ENCODE results near the gene SEC24A.

DNA sequence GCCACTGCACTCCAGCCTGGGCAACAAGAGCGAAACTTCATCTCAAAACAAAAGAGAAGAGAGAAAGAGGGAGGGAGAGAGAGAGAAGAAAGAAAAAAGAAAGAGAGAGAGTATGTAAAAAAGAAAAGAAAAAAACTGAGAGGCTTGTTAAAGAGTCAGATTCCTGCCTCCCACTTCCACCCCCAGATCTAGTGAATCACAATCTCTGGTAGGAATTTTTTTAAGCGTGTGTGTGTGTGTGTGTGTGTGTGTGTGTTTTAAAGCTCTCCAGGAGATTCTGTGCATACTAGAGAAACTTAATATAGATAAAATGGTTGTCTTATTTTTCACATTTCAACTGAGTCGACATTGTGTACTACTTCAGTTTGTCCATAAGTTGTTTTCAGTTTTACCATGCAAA lies 48.0 kb upstream of the SEC24A start:
- TF ChIP-seq POLR2AphosphoS5 (IDR thresholded peaks at IDR 0.05): no peak
- TF ChIP-seq, protein P1, sequence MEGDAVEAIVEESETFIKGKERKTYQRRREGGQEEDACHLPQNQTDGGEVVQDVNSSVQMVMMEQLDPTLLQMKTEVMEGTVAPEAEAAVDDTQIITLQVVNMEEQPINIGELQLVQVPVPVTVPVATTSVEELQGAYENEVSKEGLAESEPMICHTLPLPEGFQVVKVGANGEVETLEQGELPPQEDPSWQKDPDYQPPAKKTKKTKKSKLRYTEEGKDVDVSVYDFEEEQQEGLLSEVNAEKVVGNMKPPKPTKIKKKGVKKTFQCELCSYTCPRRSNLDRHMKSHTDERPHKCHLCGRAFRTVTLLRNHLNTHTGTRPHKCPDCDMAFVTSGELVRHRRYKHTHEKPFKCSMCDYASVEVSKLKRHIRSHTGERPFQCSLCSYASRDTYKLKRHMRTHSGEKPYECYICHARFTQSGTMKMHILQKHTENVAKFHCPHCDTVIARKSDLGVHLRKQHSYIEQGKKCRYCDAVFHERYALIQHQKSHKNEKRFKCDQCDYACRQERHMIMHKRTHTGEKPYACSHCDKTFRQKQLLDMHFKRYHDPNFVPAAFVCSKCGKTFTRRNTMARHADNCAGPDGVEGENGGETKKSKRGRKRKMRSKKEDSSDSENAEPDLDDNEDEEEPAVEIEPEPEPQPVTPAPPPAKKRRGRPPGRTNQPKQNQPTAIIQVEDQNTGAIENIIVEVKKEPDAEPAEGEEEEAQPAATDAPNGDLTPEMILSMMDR (IDR thresholded peaks at IDR 0.05; ENCODE audit: poor library complexity, severe bottlenecking): no peak
- TF ChIP-seq, protein P2, sequence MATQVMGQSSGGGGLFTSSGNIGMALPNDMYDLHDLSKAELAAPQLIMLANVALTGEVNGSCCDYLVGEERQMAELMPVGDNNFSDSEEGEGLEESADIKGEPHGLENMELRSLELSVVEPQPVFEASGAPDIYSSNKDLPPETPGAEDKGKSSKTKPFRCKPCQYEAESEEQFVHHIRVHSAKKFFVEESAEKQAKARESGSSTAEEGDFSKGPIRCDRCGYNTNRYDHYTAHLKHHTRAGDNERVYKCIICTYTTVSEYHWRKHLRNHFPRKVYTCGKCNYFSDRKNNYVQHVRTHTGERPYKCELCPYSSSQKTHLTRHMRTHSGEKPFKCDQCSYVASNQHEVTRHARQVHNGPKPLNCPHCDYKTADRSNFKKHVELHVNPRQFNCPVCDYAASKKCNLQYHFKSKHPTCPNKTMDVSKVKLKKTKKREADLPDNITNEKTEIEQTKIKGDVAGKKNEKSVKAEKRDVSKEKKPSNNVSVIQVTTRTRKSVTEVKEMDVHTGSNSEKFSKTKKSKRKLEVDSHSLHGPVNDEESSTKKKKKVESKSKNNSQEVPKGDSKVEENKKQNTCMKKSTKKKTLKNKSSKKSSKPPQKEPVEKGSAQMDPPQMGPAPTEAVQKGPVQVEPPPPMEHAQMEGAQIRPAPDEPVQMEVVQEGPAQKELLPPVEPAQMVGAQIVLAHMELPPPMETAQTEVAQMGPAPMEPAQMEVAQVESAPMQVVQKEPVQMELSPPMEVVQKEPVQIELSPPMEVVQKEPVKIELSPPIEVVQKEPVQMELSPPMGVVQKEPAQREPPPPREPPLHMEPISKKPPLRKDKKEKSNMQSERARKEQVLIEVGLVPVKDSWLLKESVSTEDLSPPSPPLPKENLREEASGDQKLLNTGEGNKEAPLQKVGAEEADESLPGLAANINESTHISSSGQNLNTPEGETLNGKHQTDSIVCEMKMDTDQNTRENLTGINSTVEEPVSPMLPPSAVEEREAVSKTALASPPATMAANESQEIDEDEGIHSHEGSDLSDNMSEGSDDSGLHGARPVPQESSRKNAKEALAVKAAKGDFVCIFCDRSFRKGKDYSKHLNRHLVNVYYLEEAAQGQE (IDR thresholded peaks at IDR 0.05; ENCODE audit: borderline replicate concordance): no peak
- no peak for TF ChIP-seq EZH2 (IDR thresholded peaks at IDR 0.05; ENCODE audit: borderline replicate concordance, insufficient read depth, low read length, poor library complexity, severe bottlenecking)
- no peak for TF ChIP-seq EP300 (conservative IDR thresholded peaks at IDR 0.05; ENCODE audit: poor library complexity, severe bottlenecking)
- TF ChIP-seq MXI1 (conservative IDR thresholded peaks at IDR 0.05; ENCODE audit: poor library complexity, severe bottlenecking): no peak
